HG03442 (cell line): ENCODE results near the gene TNNI3.
"Not testable (repeated sequence)": the region's sequence is repeated elsewhere in the genome, so short reads cannot be mapped to it uniquely, and the experiment has no call there.

Experiments used
- ATAC-seq: cut with Tn5 transposase; IDR thresholded peaks from one replicate; pipeline ENCODE4 v1.9.1; 2021; ENCODE audit warnings: mild to moderate bottlenecking, moderate library complexity; ENCODE audit not compliant: unreplicated experiment

Gene TNNI3

GRCh38 chr19:55157064-55157908 is at the start of gene TNNI3:
TNNI3 (minus strand) TSS chr19:55157732; CDS start chr19:55157589, 143 bp downstream.
- no peak for ATAC-seq

GRCh38 chr19:55206664-55207500 is 49.4 kb upstream of the TNNI3 start:
- ATAC-seq = no peak

- ATAC-seq = not testable (repeated sequence)
Measured at GRCh38 chr19:55202199-55202598, 44.7 kb upstream of the TNNI3 start.

- no peak for ATAC-seq
Measured at GRCh38 chr19:55199620-55200204, 42.2 kb upstream of the TNNI3 start.

GRCh38 chr19:55198651-55199050 is 41.1 kb upstream of the TNNI3 start:
- no peak for ATAC-seq

- no peak for ATAC-seq
Measured at GRCh38 chr19:55197528-55197927, 40.0 kb upstream of the TNNI3 start.

- no peak for ATAC-seq
Measured at GRCh38 chr19:55196803-55197202, 39.3 kb upstream of the TNNI3 start.

GRCh38 chr19:55193481-55193880 is 35.9 kb upstream of the TNNI3 start:
- ATAC-seq = no peak

- ATAC-seq = no peak
Measured at GRCh38 chr19:55189403-55189835, 31.9 kb upstream of the TNNI3 start.

GRCh38 chr19:55188625-55189024 is 31.1 kb upstream of the TNNI3 start:
- no peak for ATAC-seq

- no peak for ATAC-seq
Measured at GRCh38 chr19:55186080-55186479, 28.5 kb upstream of the TNNI3 start.

GRCh38 chr19:55181740-55182139 is 24.2 kb upstream of the TNNI3 start:
- ATAC-seq = no peak

GRCh38 chr19:55179606-55180484 is 22.3 kb upstream of the TNNI3 start, which contains the start of gene SYT5:
SYT5 (minus strand) TSS chr19:55180289; CDS start chr19:55179041, 1,248 bp downstream.
- ATAC-seq = no peak

GRCh38 chr19:55178781-55179599 is 21.5 kb upstream of the TNNI3 start:
- peak; percentile 79 for ATAC-seq

- ATAC-seq = no peak
Measured at GRCh38 chr19:55176076-55176475, 18.5 kb upstream of the TNNI3 start.

GRCh38 chr19:55175117-55175867 is 17.8 kb upstream of the TNNI3 start:
- no peak for ATAC-seq

GRCh38 chr19:55174425-55175116 is 17.0 kb upstream of the TNNI3 start:
- ATAC-seq = no peak

- no peak for ATAC-seq
Measured at GRCh38 chr19:55173714-55174409, 16.3 kb upstream of the TNNI3 start.
